Effector memory CD4-positive, alpha-beta T cell (primary cell): ENCODE data around the gene ST6GALNAC2.

Source experiments
- DNase-seq, 3 donors: peaks; one replicate each; pipeline ENCODE4 v3.0.0-alpha.2; 2020
- H3K27ac ChIP-seq: 2 replicates; pipeline ENCODE4 v1.7.0; 2013; ENCODE audit warnings: mild to moderate bottlenecking, low read length, moderate library complexity; ENCODE audit not compliant: insufficient read depth, poor library complexity, severe bottlenecking
- H3K27me3 ChIP-seq: replicated peaks from 2 replicates; pipeline ENCODE4 v1.7.0; 2013; ENCODE audit warnings: mild to moderate bottlenecking, low read length; ENCODE audit not compliant: insufficient read depth, control insufficient read depth, poor library complexity, severe bottlenecking
- H3K36me3 ChIP-seq: 2 replicates; pipeline ENCODE4 v1.7.0; 2013; ENCODE audit warnings: mild to moderate bottlenecking, low read length, moderate library complexity; ENCODE audit not compliant: control insufficient read depth, insufficient read depth
- H3K4me1 ChIP-seq: 2 replicates; pipeline ENCODE4 v1.7.0; 2013; ENCODE audit warnings: low read length, mild to moderate bottlenecking; ENCODE audit not compliant: control insufficient read depth, insufficient read depth, poor library complexity, severe bottlenecking
- H3K4me3 ChIP-seq: 2 replicates; pipeline ENCODE4 v1.7.0; 2013; ENCODE audit warnings: low read length, low read depth, mild to moderate bottlenecking; ENCODE audit not compliant: insufficient read depth, poor library complexity, severe bottlenecking
- H3K9me3 ChIP-seq: 2 replicates; pipeline ENCODE4 v1.7.0; 2013; ENCODE audit warnings: mild to moderate bottlenecking, low read length, moderate library complexity; ENCODE audit not compliant: control insufficient read depth

Gene ST6GALNAC2

DNA sequence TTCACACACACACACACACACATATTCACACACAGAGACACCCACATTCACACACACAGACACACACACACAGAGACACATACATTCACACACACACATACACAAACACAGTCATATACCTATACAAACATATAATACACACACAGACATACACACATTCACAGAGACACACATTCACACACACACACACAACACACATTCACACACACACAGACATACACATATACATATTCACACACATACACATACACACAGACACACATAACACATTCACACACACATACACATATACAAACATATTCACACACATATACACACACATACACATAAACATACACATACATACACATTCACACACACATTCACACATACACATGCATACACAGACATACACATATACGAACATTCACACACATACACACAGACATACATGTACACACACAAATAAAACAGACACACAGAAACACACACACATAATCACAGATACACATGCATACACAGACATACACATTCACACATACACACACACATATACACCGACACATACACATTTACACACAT lies 37.9 kb downstream of the ST6GALNAC2 start:
- Histone ChIP-seq H3K9me3 (no peaks in the 10 kb centered on the region), H3K36me3 (no peaks in the 10 kb centered on the region), H3K27ac (no peak overlapping the region), H3K4me1 (peaks cover 7% of the 10 kb centered on the region), H3K4me3 (no peak overlapping the region), H3K27me3 (no peaks in the 10 kb centered on the region)
- no peak for DNase-seq

- no peaks in the 10 kb centered on the region for H3K36me3 ChIP-seq
- H3K9me3 ChIP-seq = no peaks in the 10 kb centered on the region
- H3K4me1 ChIP-seq = peaks cover 7% of the 10 kb centered on the region
- H3K27me3 ChIP-seq = peaks cover 3% of the 10 kb centered on the region
- H3K27ac ChIP-seq = no peak overlapping the region
- peak in 2 of 3 donors; percentile 20 to 27 for DNase-seq
- H3K4me3 ChIP-seq = no peak overlapping the region
Observed at GRCh38 chr17:76547183-76547641, 38.4 kb downstream of the ST6GALNAC2 start.

DNA sequence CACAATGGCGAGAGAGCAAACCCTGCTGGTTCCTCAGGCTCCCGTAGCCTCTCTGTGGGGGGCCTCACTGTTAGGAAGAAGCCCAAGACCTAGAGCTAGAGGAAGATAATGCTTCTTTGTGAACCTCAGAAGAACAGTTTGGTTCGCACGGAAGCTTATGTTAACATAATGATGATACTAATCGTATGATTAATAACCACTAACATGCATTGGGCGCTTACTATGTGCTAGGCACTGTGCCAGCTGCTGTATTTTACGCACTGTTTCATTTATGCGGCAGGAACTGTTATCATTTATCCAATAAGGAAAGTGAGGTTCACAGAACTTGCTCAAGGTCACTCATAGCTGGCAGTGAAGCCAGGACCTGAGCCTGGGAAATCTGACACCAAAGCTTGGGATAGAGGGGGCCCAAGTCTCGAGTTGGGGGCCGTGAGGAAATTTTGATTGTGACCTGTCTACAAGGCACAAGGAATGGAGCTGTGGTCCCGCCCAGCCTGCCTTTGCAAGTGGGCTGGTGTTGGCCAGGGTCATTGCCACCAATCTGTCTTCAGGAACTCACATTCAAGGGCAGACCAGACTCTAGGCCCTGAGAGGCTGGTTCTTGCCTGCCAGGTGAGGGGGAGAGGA lies 39.0 kb downstream of the ST6GALNAC2 start:
- peaks cover 7% of the 10 kb centered on the region for H3K4me1 ChIP-seq
- no peak overlapping the region for H3K27ac ChIP-seq
- no peaks in the 10 kb centered on the region for H3K9me3 ChIP-seq
- DNase-seq = no peak
- H3K36me3 ChIP-seq = no peaks in the 10 kb centered on the region
- no peak overlapping the region for H3K4me3 ChIP-seq
- H3K27me3 ChIP-seq = peaks cover 3% of the 10 kb centered on the region

- H3K36me3 ChIP-seq = no peaks in the 10 kb centered on the region
- no peak overlapping the region for H3K4me3 ChIP-seq
- DNase-seq = no peak
- peaks cover 3% of the 10 kb centered on the region for H3K27me3 ChIP-seq
- no peak overlapping the region for H3K27ac ChIP-seq
- H3K4me1 ChIP-seq = peaks cover 7% of the 10 kb centered on the region
- no peaks in the 10 kb centered on the region for H3K9me3 ChIP-seq
Observed at GRCh38 chr17:76545918-76546555, 39.6 kb downstream of the ST6GALNAC2 start.

- H3K4me3 ChIP-seq = no peak overlapping the region
- DNase-seq = no peak
- H3K27me3 ChIP-seq = peaks cover 3% of the 10 kb centered on the region
- no peaks in the 10 kb centered on the region for H3K9me3 ChIP-seq
- peaks cover 10% of the 10 kb centered on the region for H3K4me1 ChIP-seq
- no peaks in the 10 kb centered on the region for H3K36me3 ChIP-seq
- H3K27ac ChIP-seq = no peak overlapping the region
Observed at GRCh38 chr17:76544546-76545365, 40.9 kb downstream of the ST6GALNAC2 start.

- peaks cover 4% of the 10 kb centered on the region for H3K27me3 ChIP-seq
- no peak for DNase-seq
- no peak overlapping the region for H3K27ac ChIP-seq
- H3K4me1 ChIP-seq = peaks cover 10% of the 10 kb centered on the region
- no peaks in the 10 kb centered on the region for H3K9me3 ChIP-seq
- H3K36me3 ChIP-seq = no peaks in the 10 kb centered on the region
- H3K4me3 ChIP-seq = no peak overlapping the region
Observed at GRCh38 chr17:76543826-76544545, 41.7 kb downstream of the ST6GALNAC2 start.

DNA sequence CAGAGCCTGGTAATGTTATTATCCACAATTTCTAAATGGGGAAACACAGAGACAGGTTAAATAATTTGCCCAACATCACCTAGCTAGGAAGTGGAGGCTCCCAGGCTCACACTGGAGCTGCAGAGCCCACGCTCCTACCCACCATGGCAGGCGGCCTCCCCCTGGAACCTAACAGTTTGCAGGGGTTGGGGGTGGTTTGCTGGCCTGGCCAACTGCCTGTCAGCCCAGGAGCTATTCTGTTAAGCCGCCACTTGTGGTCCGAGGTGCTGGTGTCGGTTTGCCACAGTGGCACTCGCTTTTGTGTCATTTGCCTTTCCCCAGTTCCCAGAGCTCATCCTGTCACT lies 42.2 kb downstream of the ST6GALNAC2 start:
- H3K9me3 ChIP-seq = no peaks in the 10 kb centered on the region
- no peak overlapping the region for H3K4me3 ChIP-seq
- no peak overlapping the region for H3K27ac ChIP-seq
- H3K27me3 ChIP-seq = peaks cover 9% of the 10 kb centered on the region
- no peak for DNase-seq
- H3K4me1 ChIP-seq = peaks cover 11% of the 10 kb centered on the region
- H3K36me3 ChIP-seq = no peaks in the 10 kb centered on the region

GRCh38 chr17:76542984-76543383 lies 42.7 kb downstream of the ST6GALNAC2 start:
- H3K4me1 ChIP-seq = peaks cover 16% of the 10 kb centered on the region
- no peaks in the 10 kb centered on the region for H3K9me3 ChIP-seq
- peaks cover 14% of the 10 kb centered on the region for H3K27me3 ChIP-seq
- no peak for DNase-seq
- no peak overlapping the region for H3K27ac ChIP-seq
- no peaks in the 10 kb centered on the region for H3K36me3 ChIP-seq
- no peak overlapping the region for H3K4me3 ChIP-seq

- H3K27me3 ChIP-seq = peaks cover 16% of the 10 kb centered on the region
- no peak overlapping the region for H3K4me3 ChIP-seq
- H3K9me3 ChIP-seq = no peaks in the 10 kb centered on the region
- peaks cover 20% of the 10 kb centered on the region for H3K4me1 ChIP-seq
- no peaks in the 10 kb centered on the region for H3K36me3 ChIP-seq
- no peak overlapping the region for H3K27ac ChIP-seq
- no peak for DNase-seq
Observed at GRCh38 chr17:76542566-76542971, 43.1 kb downstream of the ST6GALNAC2 start.
